GM12801 (cell line): ENCODE data around the gene TENT5A.

Experiments
- TF ChIP-seq, protein P1 (sequence below): IDR thresholded peaks from one replicate; pipeline ENCODE4 v1.5.1; 2011; ENCODE audit warnings: control low read depth; ENCODE audit not compliant: insufficient read length; ENCODE audit errors: extremely low read depth

TENT5A gene

DNA sequence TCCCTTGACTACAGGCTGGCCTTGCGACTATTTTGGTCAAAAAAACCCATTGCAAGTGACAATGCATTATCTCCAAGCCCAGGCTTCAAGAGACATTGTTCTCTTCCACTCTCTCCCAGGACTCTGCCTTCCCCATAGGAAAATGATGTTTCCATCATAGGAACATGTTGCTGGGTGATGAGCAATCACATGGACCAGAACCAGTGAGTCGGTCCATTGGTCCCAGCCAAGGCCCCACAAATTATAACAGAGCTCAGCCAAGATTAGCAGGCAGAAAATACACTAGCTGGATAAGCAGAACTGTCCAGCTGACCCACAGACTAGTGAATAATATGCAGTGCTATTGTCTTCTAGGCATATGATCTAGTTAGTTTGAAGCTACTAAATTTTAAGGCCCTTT lies 27.4 kb downstream of the TENT5A start:
- TF ChIP-seq, protein P1, sequence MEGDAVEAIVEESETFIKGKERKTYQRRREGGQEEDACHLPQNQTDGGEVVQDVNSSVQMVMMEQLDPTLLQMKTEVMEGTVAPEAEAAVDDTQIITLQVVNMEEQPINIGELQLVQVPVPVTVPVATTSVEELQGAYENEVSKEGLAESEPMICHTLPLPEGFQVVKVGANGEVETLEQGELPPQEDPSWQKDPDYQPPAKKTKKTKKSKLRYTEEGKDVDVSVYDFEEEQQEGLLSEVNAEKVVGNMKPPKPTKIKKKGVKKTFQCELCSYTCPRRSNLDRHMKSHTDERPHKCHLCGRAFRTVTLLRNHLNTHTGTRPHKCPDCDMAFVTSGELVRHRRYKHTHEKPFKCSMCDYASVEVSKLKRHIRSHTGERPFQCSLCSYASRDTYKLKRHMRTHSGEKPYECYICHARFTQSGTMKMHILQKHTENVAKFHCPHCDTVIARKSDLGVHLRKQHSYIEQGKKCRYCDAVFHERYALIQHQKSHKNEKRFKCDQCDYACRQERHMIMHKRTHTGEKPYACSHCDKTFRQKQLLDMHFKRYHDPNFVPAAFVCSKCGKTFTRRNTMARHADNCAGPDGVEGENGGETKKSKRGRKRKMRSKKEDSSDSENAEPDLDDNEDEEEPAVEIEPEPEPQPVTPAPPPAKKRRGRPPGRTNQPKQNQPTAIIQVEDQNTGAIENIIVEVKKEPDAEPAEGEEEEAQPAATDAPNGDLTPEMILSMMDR: no peak

- TF ChIP-seq, protein P1: no peak
These were observed 29.8 kb downstream of the TENT5A start for GRCh38 chr6:81722506-81723223.

DNA sequence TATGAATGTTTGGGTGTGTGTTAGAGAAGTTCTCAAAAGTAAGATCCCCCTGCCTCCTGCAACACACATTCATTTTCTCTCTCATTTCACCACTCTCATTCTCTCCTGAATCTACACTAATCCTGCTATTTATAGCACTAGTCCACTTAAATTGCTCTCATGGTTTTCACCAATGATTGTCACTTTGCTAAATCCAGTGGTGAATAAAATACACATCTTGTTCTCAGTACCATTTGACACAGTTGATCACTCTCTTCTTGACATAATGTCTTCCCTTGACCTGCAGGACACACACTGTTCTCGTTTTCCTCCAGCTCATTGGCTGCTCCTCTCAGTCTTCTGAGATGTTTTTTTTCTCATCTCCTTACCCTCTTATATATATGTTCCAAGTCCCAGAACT lies 32.1 kb downstream of the TENT5A start:
- TF ChIP-seq, protein P1: no peak

DNA sequence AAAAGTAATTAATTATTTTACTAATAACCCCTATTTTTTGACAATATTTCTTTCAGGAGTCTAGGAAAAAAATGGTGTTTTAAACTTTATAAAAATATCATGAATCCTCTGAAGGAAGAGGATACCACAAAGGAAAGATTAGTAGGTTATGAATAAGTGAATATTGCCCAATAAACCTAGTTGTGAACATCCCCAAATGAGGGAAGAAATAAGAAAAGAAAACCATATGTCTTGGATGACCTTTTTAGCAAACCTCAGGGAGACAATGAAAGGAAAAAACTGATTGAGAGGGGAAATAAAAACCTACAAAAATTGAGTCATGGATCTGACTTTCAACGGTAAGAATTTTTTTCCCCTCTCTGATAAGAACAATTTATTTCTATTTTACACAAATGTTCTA lies 34.4 kb downstream of the TENT5A start:
- TF ChIP-seq, protein P1: no peak

DNA sequence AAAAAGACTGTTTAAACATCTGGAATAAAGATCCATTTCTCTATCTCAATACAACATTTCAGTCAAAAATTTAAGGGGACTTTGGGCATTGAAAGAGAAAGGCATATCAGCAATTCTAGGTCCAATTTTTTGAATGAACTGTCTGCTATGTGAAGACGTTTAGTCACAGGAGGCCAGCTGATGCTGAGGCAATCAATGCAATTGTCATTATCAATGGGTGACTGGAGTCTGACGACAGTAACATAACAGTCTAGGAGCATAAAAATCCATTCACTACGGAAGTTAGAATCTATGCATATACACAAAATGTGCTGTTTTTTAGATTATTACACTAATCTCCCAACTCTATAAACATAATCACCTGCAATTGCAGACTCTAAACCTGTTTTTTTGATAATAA lies 37.8 kb downstream of the TENT5A start:
- TF ChIP-seq, protein P1: no peak

DNA sequence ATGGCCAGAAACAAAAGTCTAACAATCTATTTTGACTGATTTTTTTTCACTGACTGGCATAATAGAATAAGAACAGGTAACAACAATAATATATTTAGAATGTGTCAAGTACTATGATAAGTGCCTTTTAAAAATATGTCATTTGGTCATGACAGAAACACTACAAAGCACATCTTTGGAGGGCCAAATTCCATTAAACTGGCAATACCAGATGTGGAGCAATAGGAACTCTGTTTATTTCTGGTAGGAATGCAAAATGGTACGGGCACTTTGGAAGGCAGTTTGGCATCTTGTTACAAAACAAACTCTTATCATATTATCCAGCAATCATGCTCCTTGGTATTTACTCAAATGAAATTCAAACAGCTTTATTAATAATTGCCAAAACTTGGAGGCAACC lies 39.3 kb downstream of the TENT5A start:
- TF ChIP-seq, protein P1: no peak

GRCh38 chr6:81708113-81708699 lies 44.3 kb downstream of the TENT5A start:
- TF ChIP-seq, protein P1: no peak
